Natural killer cell (primary cell): ENCODE results near the gene FTSJ1. TPM values are rescaled to one million over a fixed set of nuclear protein-coding genes. Genes with fewer than 3 reads are reported as not detected.

Experiments
- ATAC-seq, 3 donors: fragments of 150-1000 bp in 2 of 3; fragments of 200-7000 bp in 1 of 3; cut with Tn5 transposase; 1 replicate in 1 of 3; 2 replicates in 2 of 3; pipeline ENCODE4 v1.10.0; 2021; ENCODE audit warnings: mild to moderate bottlenecking in 2 of 3, moderate library complexity in 2 of 3
- DNase-seq, 2 donors: peaks; one replicate each; pipeline versions ENCODE4 v3.0.0 to v3.0.0-alpha.2; 2013 to 2021; ENCODE audit warnings: mixed read lengths in 1 of 2
- H3K27ac ChIP-seq: one replicate; pipeline ENCODE4 v1.5.1; 2013; ENCODE audit warnings: mild to moderate bottlenecking, low read length
- H3K27me3 ChIP-seq: one replicate; pipeline ENCODE4 v1.6.1; 2013; ENCODE audit warnings: low read length; ENCODE audit not compliant: control insufficient read depth, insufficient read depth
- H3K36me3 ChIP-seq: one replicate; pipeline ENCODE4 v1.6.1; 2013; ENCODE audit warnings: low read length; ENCODE audit not compliant: control insufficient read depth, insufficient read depth
- H3K4me1 ChIP-seq: one replicate; pipeline ENCODE4 v1.6.1; 2013; ENCODE audit warnings: low read length; ENCODE audit not compliant: control insufficient read depth, insufficient read depth
- H3K4me3 ChIP-seq: one replicate; pipeline ENCODE4 v1.5.1; 2013; ENCODE audit warnings: low read length
- H3K9me3 ChIP-seq: one replicate; pipeline ENCODE4 v1.6.1; 2013; ENCODE audit warnings: low read length; ENCODE audit not compliant: control insufficient read depth, insufficient read depth
- H3K27ac Mint-ChIP-seq, 2 donors: one replicate each; pipeline ENCODE4 v1.8.0; 2022; ENCODE audit warnings: mild to moderate bottlenecking in 2 of 2, mixed read lengths in 2 of 2, moderate library complexity in 1 of 2
- H3K27me3 Mint-ChIP-seq, 2 donors: one replicate each; pipeline ENCODE4 v1.8.0; 2022; ENCODE audit warnings: low read depth in 2 of 2, mixed read lengths in 2 of 2
- H3K36me3 Mint-ChIP-seq: one replicate; pipeline ENCODE4 v1.8.0; 2022; ENCODE audit warnings: mixed read lengths
- H3K4me1 Mint-ChIP-seq, 2 donors: one replicate each; pipeline ENCODE4 v1.8.0; 2022; ENCODE audit warnings: mixed read lengths in 2 of 2
- H3K4me3 Mint-ChIP-seq: one replicate; pipeline ENCODE4 v1.8.0; 2022; ENCODE audit warnings: mild to moderate bottlenecking, moderate library complexity, mixed read lengths
- H3K9me3 Mint-ChIP-seq, 2 donors: one replicate each; pipeline ENCODE4 v1.8.0; 2022; ENCODE audit warnings: mixed read lengths in 2 of 2
- CTCF ChIP-seq: fragments of 200-600 bp; IDR thresholded peaks from one replicate; pipeline ENCODE4 v1.8.0; 2022; ENCODE audit warnings: antibody characterized with exemption
- WGBS: methylation state at CpG from one replicate; pipeline ENCODE4 v1.1.7; 2013; ENCODE audit warnings: missing lambda C conversion rate; ENCODE audit not compliant: insufficient coverage; 5-methylcytosine and 5-hydroxymethylcytosine counted together
- intact Hi-C: fragments of 100-400 bp; cut with micrococcal nuclease; formaldehyde crosslinking; loops from one replicate; pipeline ENCODE4 v1.14.2; 2022
- total RNA-seq, 4 donors: library from RNA; stranded (reverse); fragments of 120-200 nt in 1 of 4; gene quantifications; one replicate each; pipeline versions ENCODE4 v1.2.3 to v1.2.4, GENCODE V29; 2013 to 2022

Gene FTSJ1
- total RNA-seq, 3 donors from 2014 or later (not counting 1 experiment from before 2014, with no cell fraction given) = 62.4 to 75.3 (median 67.3) TPM

- intact Hi-C loops = loop anchor here (1.0 to 5.0 kb wide), 3 partner anchors 45 to 98 kb away; partner anchors contain the start of genes EBP, RBM3 and TBC1D25
- ATAC-seq = no peak
Observed at GRCh38 chrX:48476919-48477318, 920 bp downstream of the FTSJ1 start.

GRCh38 chrX:48477960-48478755 lies 2.2 kb downstream of the FTSJ1 start:
- no peak for TF ChIP-seq CTCF
- Mint-ChIP-seq H3K36me3 (no peaks in the 10 kb centered on the region), H3K9me3 (no peaks in the 10 kb centered on the region), H3K27ac (peak overlapping the region; percentile 85 to 96), H3K27me3 (no peaks in the 10 kb centered on the region), H3K4me1 (peaks cover 14 to 48% of the 10 kb centered on the region in 2 donors), H3K4me3 (no peak overlapping the region)
- peaks cover 18% of the 10 kb centered on the region for H3K4me1 ChIP-seq
- no peak overlapping the region for H3K27ac ChIP-seq
- H3K4me3 ChIP-seq = no peak overlapping the region
- 96% methylated on average over 16 of the region's 19 CpGs for WGBS
- H3K9me3 ChIP-seq = no peaks in the 10 kb centered on the region
- intact Hi-C loops = loop anchor here (2.0 to 5.0 kb wide), 2 partner anchors 44 to 97 kb away; partner anchors contain the start of genes EBP and RBM3
- peaks cover 12% of the 10 kb centered on the region for H3K36me3 ChIP-seq
- no peak for DNase-seq
- ATAC-seq = no peak
- no peaks in the 10 kb centered on the region for H3K27me3 ChIP-seq

More at GRCh38 chrX:48476919-48477318, 920 bp downstream of the FTSJ1 start:
- Mint-ChIP-seq H3K9me3 (no peaks in the 10 kb centered on the region), H3K4me1 (peaks cover 14 to 48% of the 10 kb centered on the region in 2 donors), H3K27ac (peak overlapping the region; percentile 85 to 96), H3K36me3 (no peaks in the 10 kb centered on the region), H3K4me3 (peak overlapping the region; percentile 81), H3K27me3 (no peaks in the 10 kb centered on the region)
- DNase-seq = no peak
- H3K4me3 ChIP-seq = peak overlapping the region; percentile 88
- H3K27me3 ChIP-seq = no peaks in the 10 kb centered on the region
- H3K4me1 ChIP-seq = peaks cover 18% of the 10 kb centered on the region
- no peaks in the 10 kb centered on the region for H3K9me3 ChIP-seq
- H3K36me3 ChIP-seq = peaks cover 7% of the 10 kb centered on the region
- TF ChIP-seq CTCF = no peak
- H3K27ac ChIP-seq = peak overlapping the region; percentile 81
- 50% methylated on average over 4 of the region's 4 CpGs for WGBS

- 100% methylated on average over 3 of the region's 5 CpGs for WGBS
- no peaks in the 10 kb centered on the region for H3K27me3 Mint-ChIP-seq
- H3K4me1 ChIP-seq = peaks cover 18% of the 10 kb centered on the region
- no peaks in the 10 kb centered on the region for H3K9me3 Mint-ChIP-seq
- ATAC-seq (no peak), DNase-seq (no peak)
- peaks cover 14 to 48% of the 10 kb centered on the region in 2 donors for H3K4me1 Mint-ChIP-seq
- H3K27me3 ChIP-seq = no peaks in the 10 kb centered on the region
- no peak overlapping the region for H3K4me3 ChIP-seq
- peaks cover 14% of the 10 kb centered on the region for H3K36me3 ChIP-seq
- no peaks in the 10 kb centered on the region for H3K9me3 ChIP-seq
- no peak overlapping the region for H3K4me3 Mint-ChIP-seq
- no peak for TF ChIP-seq CTCF
- intact Hi-C loops = loop anchor here (5.0 kb wide), 1 partner anchor 43 kb away; the partner anchor contains the start of gene EBP
- peak overlapping the region in 1 of 2 donors; percentile 96 for H3K27ac Mint-ChIP-seq
- no peaks in the 10 kb centered on the region for H3K36me3 Mint-ChIP-seq
- no peak overlapping the region for H3K27ac ChIP-seq
Observed at GRCh38 chrX:48478806-48479205, 2.8 kb downstream of the FTSJ1 start.
